SJSA1 (cell line): ENCODE data around the gene PRCP. TPM values are rescaled to one million over a fixed set of nuclear protein-coding genes. Genes with fewer than 3 reads are reported as not detected.

Source experiments
- DNase-seq, 2 experiments: peaks; one replicate each; pipeline ENCODE4 v3.0.0-alpha.2; 2015 to 2020; ENCODE audit warnings: low spot score in 2 of 2, low read depth in 1 of 2
- H3K27ac ChIP-seq: fragments of 250-450 bp; sonication (Bioruptor Pico); 2 replicates; pipeline ENCODE4 v1.5.1; 2020; ENCODE audit warnings: mild to moderate bottlenecking, moderate library complexity
- H3K27me3 ChIP-seq: fragments of 250-450 bp; sonication (Bioruptor Pico); replicated peaks from 2 replicates; pipeline ENCODE4 v1.5.1; 2020; ENCODE audit warnings: mild to moderate bottlenecking, moderate library complexity
- H3K36me3 ChIP-seq: fragments of 250-450 bp; sonication (Bioruptor Pico); 2 replicates; pipeline ENCODE4 v1.5.1; 2020; ENCODE audit warnings: mild to moderate bottlenecking
- H3K4me1 ChIP-seq: fragments of 250-450 bp; sonication (Bioruptor Pico); replicated peaks from 2 replicates; pipeline ENCODE4 v1.6.1; 2021; ENCODE audit warnings: mild to moderate bottlenecking
- H3K4me3 ChIP-seq: fragments of 250-450 bp; sonication (Bioruptor Pico); 2 replicates; pipeline ENCODE4 v1.5.1; 2020; ENCODE audit warnings: mild to moderate bottlenecking
- H3K9me3 ChIP-seq: fragments of 250-450 bp; sonication (Bioruptor Pico); replicated peaks from 2 replicates; pipeline ENCODE4 v1.5.1; 2020; ENCODE audit warnings: mild to moderate bottlenecking
- total RNA-seq: library from RNA; depleted of rRNA; stranded (reverse); fragments of >200 nt; shearing (Covaris generic); gene quantifications from 2 replicates; pipeline ENCODE4 v1.2.3, GENCODE V29; 2014

PRCP gene
- total RNA-seq, 1 experiment from 2014 or later: 38.5 TPM

DNA sequence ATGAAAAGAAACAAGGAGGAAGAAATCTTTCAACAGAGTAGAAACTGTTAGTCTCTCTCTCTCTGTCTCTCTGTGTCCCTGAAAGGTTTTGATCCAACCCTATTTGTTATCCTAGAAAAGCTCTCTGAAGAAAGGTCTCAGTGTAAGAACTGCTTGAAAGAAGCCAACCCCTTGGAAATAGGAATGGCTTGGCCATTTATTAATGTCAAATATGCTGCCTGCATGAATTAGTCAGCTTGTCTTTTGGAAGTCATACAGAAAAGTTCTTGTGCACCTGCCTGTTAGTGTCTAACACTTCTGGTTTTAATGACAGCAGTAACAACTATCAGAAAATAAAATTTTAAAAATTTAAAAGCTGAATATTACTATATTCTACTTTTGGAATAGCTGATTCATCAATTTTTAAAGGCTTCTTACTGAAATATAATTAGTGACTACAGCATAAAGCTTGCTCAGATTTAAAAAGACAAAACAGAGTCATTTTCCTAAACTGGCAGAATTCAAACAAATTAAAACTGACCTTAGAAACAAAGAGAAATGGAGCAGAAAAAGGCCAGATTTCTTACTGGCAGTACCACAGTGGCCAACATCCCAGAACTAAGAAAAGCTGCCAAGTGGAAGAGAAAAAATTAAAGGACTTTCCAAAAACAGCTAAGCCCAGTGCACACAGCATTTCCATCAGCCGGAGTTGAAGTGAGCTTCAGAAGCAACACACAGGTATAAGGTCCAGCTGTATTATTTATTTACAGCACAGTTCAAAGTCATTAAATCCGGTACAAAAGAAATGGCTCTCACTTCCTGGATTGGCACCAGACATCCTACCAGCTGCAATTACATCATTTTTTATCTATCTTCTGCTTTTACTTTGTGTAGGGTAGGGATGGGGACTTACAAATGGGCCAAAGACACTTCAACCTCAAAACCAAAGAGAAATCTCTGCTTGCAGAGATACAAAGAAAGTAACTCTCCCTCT, 76.3 kb downstream of the PRCP start:
- no peaks in the 10 kb centered on the region for H3K27me3 ChIP-seq
- no peaks in the 10 kb centered on the region for H3K9me3 ChIP-seq
- DNase-seq: no peak
- H3K27ac ChIP-seq: no peak overlapping the region
- no peak overlapping the region for H3K4me3 ChIP-seq
- no peaks in the 10 kb centered on the region for H3K4me1 ChIP-seq
- H3K36me3 ChIP-seq: no peaks in the 10 kb centered on the region

DNA sequence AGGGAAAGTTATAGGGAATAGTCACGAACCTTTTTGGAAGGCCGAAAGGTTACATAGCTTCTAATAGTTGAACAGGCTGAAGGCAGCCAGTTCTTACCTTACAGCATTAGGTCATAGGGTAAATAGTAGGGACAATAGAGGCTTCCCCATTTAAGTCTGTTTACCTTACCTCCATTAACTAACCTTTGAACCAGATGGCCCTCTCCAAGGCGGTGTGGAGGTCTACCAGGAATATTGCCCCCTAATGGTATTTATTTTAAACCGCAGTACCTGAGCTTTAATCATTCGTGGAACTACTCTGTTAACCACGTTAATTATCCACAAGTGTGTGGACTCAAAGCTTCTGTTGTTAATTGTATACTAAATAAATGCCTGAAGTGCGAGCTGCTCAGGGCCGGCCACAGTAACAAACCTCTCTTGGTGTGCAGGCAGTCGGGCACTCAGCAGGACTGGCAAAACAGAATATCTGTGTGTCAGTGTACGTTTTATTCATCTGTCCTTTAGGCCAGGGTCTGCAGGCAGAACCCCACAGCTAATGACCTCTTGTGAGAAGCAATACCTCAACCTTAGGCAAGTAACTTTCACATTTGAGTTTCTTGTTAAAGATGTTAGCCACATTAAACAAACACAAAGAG, 81.7 kb downstream of the PRCP start:
- Histone ChIP-seq H3K9me3 (no peaks in the 10 kb centered on the region), H3K4me1 (no peaks in the 10 kb centered on the region), H3K27me3 (no peaks in the 10 kb centered on the region), H3K4me3 (no peak overlapping the region), H3K27ac (no peak overlapping the region), H3K36me3 (no peaks in the 10 kb centered on the region)
- no peak for DNase-seq

DNA sequence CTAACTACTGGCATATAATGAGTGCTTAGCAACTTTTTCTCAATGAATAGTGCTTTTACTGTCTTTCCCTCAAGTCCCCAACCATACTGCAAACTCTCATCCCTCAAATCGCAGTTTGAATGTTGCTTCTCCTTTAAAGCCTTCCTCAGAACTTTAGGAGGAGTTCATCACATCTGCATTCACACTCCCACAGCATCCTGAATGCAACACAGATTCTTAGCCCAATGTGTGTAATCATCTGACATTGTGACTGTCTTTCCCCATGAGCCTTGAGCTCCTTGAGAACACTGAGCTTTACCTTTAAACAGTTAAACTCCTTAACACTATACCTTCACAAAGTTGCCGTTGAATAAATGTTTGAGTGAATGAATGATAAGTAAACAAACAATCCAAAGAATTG, 84.8 kb downstream of the PRCP start:
- no peaks in the 10 kb centered on the region for H3K27me3 ChIP-seq
- no peak for DNase-seq
- H3K36me3 ChIP-seq: no peaks in the 10 kb centered on the region
- no peak overlapping the region for H3K27ac ChIP-seq
- H3K4me3 ChIP-seq: no peak overlapping the region
- H3K9me3 ChIP-seq: no peaks in the 10 kb centered on the region
- no peaks in the 10 kb centered on the region for H3K4me1 ChIP-seq

DNA sequence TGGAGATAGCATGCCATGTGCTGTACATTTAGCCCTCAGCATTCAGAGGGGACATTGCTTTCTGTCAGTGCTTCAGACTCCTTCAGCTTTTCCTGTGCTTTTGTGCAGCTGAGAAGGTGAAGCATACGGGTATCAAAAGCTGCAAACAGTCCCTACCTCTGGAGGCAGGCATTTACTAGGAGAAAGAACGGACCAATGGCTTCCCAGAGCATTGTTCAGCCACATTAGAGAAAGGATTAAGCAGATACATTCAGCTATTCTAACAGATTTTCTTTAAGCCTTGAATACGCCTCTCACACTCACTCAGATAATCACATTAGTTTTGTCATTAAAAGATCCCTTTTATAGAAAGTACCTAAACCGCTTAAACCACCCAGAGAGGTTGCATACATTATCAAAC, 85.9 kb downstream of the PRCP start:
- Histone ChIP-seq H3K27ac (no peak overlapping the region), H3K4me3 (no peak overlapping the region), H3K9me3 (no peaks in the 10 kb centered on the region), H3K36me3 (no peaks in the 10 kb centered on the region), H3K27me3 (no peaks in the 10 kb centered on the region), H3K4me1 (no peaks in the 10 kb centered on the region)
- DNase-seq: no peak

DNA sequence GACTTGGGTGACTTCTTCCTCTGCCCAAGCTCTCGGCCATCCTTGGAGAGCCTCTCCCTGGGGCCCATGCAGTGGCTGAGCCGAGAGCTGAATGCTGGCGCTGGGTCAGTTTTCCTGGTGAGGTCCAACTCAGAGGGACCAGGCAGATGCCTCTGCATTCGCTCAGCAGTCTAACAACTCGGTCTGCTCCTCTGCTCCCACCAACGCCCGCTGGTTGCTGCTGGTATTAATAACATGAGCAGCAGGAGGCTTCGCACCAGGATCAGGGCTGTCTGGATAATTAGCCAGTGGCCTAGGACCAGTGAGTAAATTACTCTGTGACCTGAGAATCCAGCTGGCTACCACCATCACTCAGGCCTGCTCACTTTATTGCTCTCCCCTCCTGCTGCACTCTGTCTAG, 88.9 kb downstream of the PRCP start:
- no peaks in the 10 kb centered on the region for H3K4me1 ChIP-seq
- no peaks in the 10 kb centered on the region for H3K27me3 ChIP-seq
- H3K9me3 ChIP-seq: no peaks in the 10 kb centered on the region
- no peak overlapping the region for H3K27ac ChIP-seq
- no peak for DNase-seq
- no peak overlapping the region for H3K4me3 ChIP-seq
- no peaks in the 10 kb centered on the region for H3K36me3 ChIP-seq

DNA sequence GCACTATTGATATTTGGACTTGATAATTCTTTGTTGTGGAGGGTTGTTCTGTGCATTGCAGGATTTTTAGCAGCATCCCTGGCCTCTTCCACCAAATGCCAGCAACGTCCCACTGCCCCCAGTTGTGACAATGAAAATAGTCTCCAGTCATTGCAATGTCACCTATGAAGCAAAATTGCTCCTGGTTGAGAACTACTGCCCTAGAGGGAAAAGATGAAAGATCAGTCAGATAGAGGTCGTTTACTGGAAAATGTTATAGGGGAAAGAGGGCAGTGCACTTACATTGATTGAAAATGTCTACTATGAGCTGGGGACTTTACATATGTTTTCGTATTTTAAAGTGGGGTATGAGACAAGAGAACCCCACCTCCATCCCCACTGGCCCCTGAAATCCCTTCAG, 89.5 kb downstream of the PRCP start:
- DNase-seq: no peak
- H3K27me3 ChIP-seq: no peaks in the 10 kb centered on the region
- H3K4me1 ChIP-seq: no peaks in the 10 kb centered on the region
- no peak overlapping the region for H3K4me3 ChIP-seq
- no peak overlapping the region for H3K27ac ChIP-seq
- no peaks in the 10 kb centered on the region for H3K9me3 ChIP-seq
- H3K36me3 ChIP-seq: no peaks in the 10 kb centered on the region

DNA sequence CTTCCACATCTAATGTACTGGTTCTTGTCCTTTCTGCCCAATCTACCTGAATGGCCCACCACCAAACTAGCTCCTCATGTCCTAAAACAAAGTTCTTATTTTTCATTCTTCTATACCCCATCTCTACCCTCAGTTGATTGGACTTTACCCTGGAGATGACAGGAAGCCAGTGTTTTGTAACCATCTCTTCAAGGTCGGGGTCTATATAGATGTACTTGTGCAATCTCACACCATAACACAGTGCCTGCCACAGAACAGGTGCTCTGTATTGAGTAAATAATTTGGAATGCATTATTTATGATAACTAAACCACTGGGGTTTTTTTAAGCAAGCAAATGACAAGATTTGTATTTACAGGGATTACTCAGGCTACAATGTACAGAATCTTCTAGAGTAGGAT, 89.9 kb downstream of the PRCP start:
- 0 out of 2 replicates have a peak, but pooled peaks cover under 1% of the 10 kb centered on the region for H3K4me1 ChIP-seq
- no peak overlapping the region for H3K4me3 ChIP-seq
- no peaks in the 10 kb centered on the region for H3K27me3 ChIP-seq
- DNase-seq: no peak
- no peaks in the 10 kb centered on the region for H3K9me3 ChIP-seq
- no peaks in the 10 kb centered on the region for H3K36me3 ChIP-seq
- no peak overlapping the region for H3K27ac ChIP-seq

DNA sequence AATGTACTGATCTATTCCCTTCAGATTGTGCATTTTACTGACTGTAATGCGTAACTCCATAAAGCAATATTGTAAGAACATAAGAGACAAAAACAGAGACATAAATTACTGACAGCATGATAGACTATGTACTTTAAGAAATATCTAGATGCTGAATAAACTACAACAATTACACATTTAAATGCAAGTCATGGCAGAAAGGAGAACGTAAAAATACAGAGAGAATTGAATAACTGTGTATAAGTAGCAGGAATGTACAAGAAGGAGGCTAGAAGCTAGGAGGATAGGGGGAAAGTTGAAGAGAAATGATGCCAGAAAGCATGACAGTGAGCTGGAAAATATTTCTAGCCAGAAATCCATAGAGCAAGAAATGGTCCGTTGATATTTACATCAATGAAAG, 92.6 kb downstream of the PRCP start:
- H3K36me3 ChIP-seq: no peaks in the 10 kb centered on the region
- no peaks in the 10 kb centered on the region for H3K9me3 ChIP-seq
- no peak overlapping the region for H3K27ac ChIP-seq
- 0 out of 2 replicates have a peak, but pooled peaks cover 4% of the 10 kb centered on the region for H3K4me1 ChIP-seq
- no peaks in the 10 kb centered on the region for H3K27me3 ChIP-seq
- no peak for DNase-seq
- H3K4me3 ChIP-seq: no peak overlapping the region

DNA sequence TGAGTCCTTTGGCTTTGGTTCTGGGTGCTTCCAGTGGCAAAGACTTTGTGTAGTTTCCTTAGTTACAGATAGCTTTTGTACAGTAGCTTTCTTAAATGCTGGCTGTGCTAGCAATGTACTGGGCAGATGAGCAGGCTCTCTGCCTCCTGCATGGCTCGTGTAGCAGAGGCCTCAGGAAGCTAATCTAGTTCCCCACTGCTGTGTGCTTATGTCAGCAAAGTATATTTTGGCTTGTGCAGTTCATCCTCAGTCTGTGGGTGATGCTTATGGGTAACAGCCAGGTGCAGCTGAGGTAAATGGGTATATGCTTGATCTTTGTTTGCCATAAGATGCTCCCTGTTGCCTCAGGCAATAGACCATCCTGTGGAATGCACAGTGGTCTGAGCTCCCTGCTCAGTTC, 97.5 kb downstream of the PRCP start:
- Histone ChIP-seq H3K9me3 (no peaks in the 10 kb centered on the region), H3K4me3 (no peak overlapping the region), H3K4me1 (0 out of 2 replicates have a peak, but pooled peaks cover 4% of the 10 kb centered on the region), H3K27me3 (no peaks in the 10 kb centered on the region), H3K27ac (no peak overlapping the region), H3K36me3 (no peaks in the 10 kb centered on the region)
- DNase-seq: no peak

DNA sequence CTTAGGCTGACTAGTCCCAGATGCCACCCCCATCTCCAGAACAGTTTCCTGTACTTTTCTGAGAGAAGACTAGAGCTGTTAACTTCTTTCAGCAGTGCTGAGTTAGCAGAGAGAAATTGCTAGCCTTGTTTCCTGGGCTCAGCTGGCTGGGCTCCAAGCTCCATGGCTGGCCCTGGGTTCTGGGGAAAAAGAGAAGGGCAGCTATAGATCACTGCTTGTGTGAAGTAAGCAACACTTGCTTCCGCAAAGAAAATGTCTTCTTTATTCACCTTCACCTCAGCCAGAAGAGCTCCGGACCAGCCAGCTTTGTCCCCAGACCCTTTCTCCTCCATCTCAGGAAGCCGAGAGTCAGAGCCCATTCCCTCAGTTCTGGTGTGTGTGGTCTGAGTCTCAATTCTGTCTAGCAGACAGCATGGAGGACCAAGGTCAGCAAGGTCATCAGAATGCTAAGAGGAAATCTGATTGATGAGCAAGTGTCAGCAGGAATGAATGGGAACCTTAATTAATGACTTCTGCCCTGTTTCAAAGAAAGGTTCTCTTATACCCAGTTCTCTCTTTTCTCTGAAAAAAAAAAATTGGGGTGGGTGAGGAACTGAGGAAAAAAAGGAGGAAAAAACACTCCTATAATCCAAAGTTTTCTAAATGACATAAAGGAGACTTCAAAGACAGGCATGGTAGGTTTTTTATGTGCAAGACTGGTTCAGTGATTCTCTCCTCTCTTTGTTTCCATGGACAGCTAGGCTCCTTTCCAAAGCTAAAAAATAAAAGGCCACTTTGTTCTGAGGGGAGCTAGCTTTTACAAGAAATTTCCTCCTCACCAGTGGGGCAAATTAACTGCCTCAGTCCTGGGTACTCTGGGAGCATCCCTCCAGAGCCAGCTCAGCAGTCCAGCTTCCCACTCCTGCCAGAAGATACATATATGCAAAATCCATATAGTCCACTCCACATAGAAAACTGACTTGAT, 103.0 kb downstream of the PRCP start:
- H3K27ac ChIP-seq: no peak overlapping the region
- DNase-seq: no peak
- H3K27me3 ChIP-seq: no peaks in the 10 kb centered on the region
- H3K4me1 ChIP-seq: no peaks in the 10 kb centered on the region
- H3K36me3 ChIP-seq: no peaks in the 10 kb centered on the region
- H3K9me3 ChIP-seq: no peaks in the 10 kb centered on the region
- no peak overlapping the region for H3K4me3 ChIP-seq

DNA sequence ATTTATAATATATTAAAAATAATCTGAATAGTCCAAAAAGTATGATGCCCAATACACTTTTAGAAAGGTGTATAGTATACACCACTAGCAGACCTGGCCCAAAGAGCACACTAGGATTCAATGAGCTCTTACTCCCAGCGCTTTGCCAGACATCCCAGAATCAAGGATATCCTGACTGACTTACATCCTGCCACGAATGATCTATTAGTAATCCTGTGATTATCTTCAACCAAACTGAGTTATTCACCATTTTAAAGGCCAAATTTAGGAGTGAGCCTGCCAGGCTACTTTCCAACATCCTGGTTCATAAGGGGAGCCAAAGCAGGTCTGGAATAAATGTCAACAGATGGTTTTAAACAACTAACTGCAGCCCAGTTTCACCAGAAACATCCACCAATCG, 105.7 kb downstream of the PRCP start:
- Histone ChIP-seq H3K36me3 (no peaks in the 10 kb centered on the region), H3K27ac (no peak overlapping the region), H3K4me1 (no peaks in the 10 kb centered on the region), H3K9me3 (no peaks in the 10 kb centered on the region), H3K27me3 (no peaks in the 10 kb centered on the region), H3K4me3 (no peak overlapping the region)
- no peak for DNase-seq

DNA sequence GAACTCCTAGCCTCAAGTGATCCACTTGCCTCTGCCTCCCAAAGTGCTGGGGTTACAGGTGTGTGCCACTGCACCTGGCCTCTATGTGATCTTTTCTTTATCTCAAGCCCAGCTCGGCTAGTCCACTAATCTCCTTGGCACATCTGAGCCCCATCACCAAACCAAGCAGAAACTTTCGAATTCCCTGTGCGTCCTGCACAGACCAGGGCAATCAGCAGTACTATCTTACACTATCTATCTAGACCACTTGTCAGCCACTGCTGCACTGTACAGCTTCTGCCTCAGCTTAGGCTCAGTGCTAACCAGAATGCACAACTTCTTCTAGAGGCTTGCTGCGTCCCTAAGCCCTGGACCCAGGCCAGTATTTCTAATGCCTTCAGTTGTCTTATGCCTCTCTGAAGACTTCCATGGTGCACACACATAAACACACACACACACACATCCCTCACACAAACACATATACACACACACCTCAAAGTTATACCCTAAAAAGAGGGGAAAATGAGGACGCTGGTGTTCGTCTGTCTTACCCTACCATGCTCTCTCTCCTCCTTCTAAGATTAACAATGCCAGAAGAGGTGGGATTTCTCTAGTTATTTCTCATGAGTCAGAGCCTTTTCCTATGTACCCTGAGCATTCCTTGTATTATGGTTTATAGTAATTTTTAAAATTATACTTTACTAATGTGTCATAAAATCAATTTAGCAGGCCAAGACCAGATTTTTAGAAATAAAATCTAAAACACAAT, 107.2 kb downstream of the PRCP start:
- Histone ChIP-seq H3K4me3 (no peak overlapping the region), H3K27me3 (no peaks in the 10 kb centered on the region), H3K9me3 (no peaks in the 10 kb centered on the region), H3K27ac (no peak overlapping the region), H3K4me1 (no peaks in the 10 kb centered on the region), H3K36me3 (no peaks in the 10 kb centered on the region)
- DNase-seq: no peak

DNA sequence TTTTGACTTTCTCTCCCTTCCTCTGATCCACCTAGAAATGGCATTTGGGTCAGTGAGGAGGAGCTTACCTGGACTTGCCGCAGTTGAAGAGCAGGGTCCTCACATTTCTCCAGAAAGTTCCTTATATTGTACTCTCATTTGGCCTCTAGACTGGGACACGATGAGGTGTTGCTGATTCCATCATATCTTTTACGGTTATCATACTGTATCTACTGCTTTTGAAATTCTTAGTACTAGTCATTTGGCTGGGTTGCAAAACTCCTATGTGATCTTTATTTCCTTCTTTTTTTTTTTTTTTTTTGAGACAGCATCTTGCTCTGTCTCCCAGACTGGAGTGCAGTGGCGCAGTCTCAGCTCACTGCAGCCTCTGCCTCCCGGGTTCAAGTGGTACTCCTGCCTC, 107.9 kb downstream of the PRCP start:
- Histone ChIP-seq H3K4me1 (no peaks in the 10 kb centered on the region), H3K4me3 (no peak overlapping the region), H3K27ac (no peak overlapping the region), H3K36me3 (no peaks in the 10 kb centered on the region), H3K9me3 (no peaks in the 10 kb centered on the region), H3K27me3 (no peaks in the 10 kb centered on the region)
- no peak for DNase-seq
